ENCODE data around the gene RPL19. TPM values are rescaled to one million over a fixed set of nuclear protein-coding genes. Genes with fewer than 3 reads are reported as not detected.

The RPL19 gene
- total RNA-seq, 1 donor from 2014 or later = 1,703 TPM

GRCh38 chr17:39217734-39218369 is 17.8 kb downstream of the RPL19 start:
- Mint-ChIP-seq H3K4me1 (ENCODE audit: unreplicated experiment) (no peaks in the 10 kb centered on the region), H3K36me3 (no peaks in the 10 kb centered on the region), H3K27me3 (peaks cover 76% of the 10 kb centered on the region), H3K9me3 (no peaks in the 10 kb centered on the region), H3K27ac (no peak overlapping the region), H3K4me3 (no peak overlapping the region)
- no peak for DNase-seq (ENCODE audit: extremely low spot score, unreplicated experiment)
- TF ChIP-seq, protein P1, sequence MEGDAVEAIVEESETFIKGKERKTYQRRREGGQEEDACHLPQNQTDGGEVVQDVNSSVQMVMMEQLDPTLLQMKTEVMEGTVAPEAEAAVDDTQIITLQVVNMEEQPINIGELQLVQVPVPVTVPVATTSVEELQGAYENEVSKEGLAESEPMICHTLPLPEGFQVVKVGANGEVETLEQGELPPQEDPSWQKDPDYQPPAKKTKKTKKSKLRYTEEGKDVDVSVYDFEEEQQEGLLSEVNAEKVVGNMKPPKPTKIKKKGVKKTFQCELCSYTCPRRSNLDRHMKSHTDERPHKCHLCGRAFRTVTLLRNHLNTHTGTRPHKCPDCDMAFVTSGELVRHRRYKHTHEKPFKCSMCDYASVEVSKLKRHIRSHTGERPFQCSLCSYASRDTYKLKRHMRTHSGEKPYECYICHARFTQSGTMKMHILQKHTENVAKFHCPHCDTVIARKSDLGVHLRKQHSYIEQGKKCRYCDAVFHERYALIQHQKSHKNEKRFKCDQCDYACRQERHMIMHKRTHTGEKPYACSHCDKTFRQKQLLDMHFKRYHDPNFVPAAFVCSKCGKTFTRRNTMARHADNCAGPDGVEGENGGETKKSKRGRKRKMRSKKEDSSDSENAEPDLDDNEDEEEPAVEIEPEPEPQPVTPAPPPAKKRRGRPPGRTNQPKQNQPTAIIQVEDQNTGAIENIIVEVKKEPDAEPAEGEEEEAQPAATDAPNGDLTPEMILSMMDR (conservative IDR thresholded peaks at IDR 0.05) = no peak

DNA sequence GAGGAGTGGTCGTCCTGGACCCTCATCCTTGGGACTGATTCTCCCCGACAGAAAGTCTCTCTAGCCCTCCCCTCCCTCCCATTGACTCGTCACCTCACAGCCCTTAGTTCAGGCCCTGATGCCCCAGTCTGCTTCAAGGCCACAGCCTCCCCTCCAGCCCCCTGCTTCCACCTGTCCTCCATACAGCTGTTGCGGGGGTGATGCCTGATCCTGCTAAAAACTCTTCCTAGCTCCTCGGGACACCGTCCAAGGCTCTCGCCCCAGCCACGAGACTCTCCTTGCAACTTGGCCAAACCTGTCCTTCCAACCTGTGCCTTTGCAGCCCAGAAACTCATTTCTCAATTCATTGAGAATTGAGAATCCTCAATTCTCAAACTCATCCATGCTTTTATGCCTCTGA is 18.8 kb downstream of the RPL19 start:
- H3K27me3 Mint-ChIP-seq = peaks cover 78% of the 10 kb centered on the region
- no peaks in the 10 kb centered on the region for H3K9me3 Mint-ChIP-seq
- no peak for DNase-seq (ENCODE audit: extremely low spot score, unreplicated experiment)
- H3K27ac Mint-ChIP-seq = no peak overlapping the region
- no peaks in the 10 kb centered on the region for H3K36me3 Mint-ChIP-seq
- no peaks in the 10 kb centered on the region for H3K4me1 Mint-ChIP-seq (ENCODE audit: unreplicated experiment)
- TF ChIP-seq, protein P1 (conservative IDR thresholded peaks at IDR 0.05) = no peak
- no peak overlapping the region for H3K4me3 Mint-ChIP-seq

DNA sequence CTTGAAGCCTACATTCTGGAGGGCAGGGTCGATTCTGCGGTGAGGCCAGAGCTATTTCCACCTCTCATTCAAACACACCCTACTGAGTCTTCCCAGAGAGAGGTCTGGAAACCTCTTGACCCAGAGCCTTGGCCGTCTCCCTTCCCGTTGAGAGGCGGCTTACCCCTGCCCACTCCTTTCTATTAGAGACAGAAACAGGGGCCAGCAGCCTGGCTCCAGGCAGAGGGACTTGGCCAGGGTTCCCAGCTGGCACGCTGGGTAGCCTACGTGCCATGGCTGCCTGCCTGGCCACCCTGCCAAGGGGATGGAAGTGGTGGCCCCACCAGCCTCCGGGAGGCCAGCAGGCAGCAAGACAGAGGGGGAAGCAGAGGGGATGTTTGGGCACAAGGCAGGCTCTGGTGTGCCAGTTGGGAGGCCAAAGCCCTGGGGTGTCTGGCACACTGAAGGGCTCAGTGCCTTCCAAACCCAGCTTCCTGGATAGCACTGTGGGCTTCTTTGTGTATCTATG is 19.6 kb downstream of the RPL19 start:
- no peaks in the 10 kb centered on the region for H3K4me1 Mint-ChIP-seq (ENCODE audit: unreplicated experiment)
- peaks cover 81% of the 10 kb centered on the region for H3K27me3 Mint-ChIP-seq
- TF ChIP-seq, protein P1 (conservative IDR thresholded peaks at IDR 0.05) = no peak
- no peak overlapping the region for H3K27ac Mint-ChIP-seq
- H3K36me3 Mint-ChIP-seq = no peaks in the 10 kb centered on the region
- H3K9me3 Mint-ChIP-seq = no peaks in the 10 kb centered on the region
- no peak for DNase-seq (ENCODE audit: extremely low spot score, unreplicated experiment)
- no peak overlapping the region for H3K4me3 Mint-ChIP-seq

DNA sequence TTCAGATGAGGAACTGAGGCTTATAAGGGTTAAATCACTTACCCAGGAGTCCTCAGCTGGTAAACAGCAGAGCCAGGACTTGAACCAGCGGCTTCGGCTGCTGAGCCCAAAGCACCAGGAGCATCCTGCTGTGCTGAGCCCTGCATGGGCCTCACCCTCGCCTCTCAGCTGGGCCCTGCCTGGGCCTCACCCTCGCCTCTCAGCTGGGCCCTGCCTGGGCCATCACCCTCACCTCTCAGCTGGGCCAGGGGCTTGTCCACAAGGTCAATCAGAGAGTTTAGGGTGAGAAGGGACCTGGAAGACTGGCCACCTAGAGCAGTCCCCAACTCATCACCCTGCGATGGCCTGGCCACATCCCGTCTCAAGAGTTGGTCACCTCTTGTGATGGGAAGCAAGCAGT is 21.5 kb downstream of the RPL19 start:
- H3K27me3 Mint-ChIP-seq = peaks cover 72% of the 10 kb centered on the region
- TF ChIP-seq, protein P1 (conservative IDR thresholded peaks at IDR 0.05) = no peak
- no peak overlapping the region for H3K27ac Mint-ChIP-seq
- DNase-seq (ENCODE audit: extremely low spot score, unreplicated experiment) = no peak
- no peaks in the 10 kb centered on the region for H3K36me3 Mint-ChIP-seq
- H3K4me3 Mint-ChIP-seq = no peak overlapping the region
- peaks cover 5% of the 10 kb centered on the region for H3K4me1 Mint-ChIP-seq (ENCODE audit: unreplicated experiment)
- no peaks in the 10 kb centered on the region for H3K9me3 Mint-ChIP-seq

DNA sequence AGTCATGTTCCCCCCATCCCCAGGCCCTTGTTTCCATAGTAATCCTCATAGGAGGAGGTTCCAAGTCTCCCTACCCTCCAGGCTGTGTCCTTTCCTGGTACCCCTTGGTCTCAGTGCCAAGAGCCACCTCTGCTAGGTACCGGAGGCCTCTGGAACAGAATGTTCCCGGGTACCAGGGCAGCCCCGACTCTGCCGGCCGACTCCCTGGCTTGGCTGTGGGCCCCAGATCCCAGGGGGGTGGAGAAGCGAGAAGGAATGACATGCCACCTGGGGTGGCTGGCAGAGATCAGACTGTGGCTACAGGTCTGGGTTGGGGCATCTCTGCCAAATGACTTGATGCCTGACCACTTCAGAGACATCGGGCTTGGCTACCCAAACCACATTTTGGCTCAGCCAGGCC is 22.1 kb downstream of the RPL19 start:
- Mint-ChIP-seq H3K27me3 (peaks cover 68% of the 10 kb centered on the region), H3K4me1 (ENCODE audit: unreplicated experiment) (peaks cover 5% of the 10 kb centered on the region), H3K4me3 (no peak overlapping the region), H3K9me3 (no peaks in the 10 kb centered on the region), H3K36me3 (no peaks in the 10 kb centered on the region), H3K27ac (no peak overlapping the region)
- TF ChIP-seq, protein P1 (conservative IDR thresholded peaks at IDR 0.05) = no peak
- DNase-seq (ENCODE audit: extremely low spot score, unreplicated experiment) = no peak

All from type B pancreatic cell (in vitro differentiated cells).